GM19324 (cell line): ENCODE data around the gene CCDC12.

Experiments
- ATAC-seq: cut with Tn5 transposase; IDR thresholded peaks from one replicate; pipeline ENCODE4 v1.9.1; 2021; ENCODE audit warnings: mild to moderate bottlenecking, moderate library complexity; ENCODE audit not compliant: unreplicated experiment, low FRiP score

Gene CCDC12

DNA sequence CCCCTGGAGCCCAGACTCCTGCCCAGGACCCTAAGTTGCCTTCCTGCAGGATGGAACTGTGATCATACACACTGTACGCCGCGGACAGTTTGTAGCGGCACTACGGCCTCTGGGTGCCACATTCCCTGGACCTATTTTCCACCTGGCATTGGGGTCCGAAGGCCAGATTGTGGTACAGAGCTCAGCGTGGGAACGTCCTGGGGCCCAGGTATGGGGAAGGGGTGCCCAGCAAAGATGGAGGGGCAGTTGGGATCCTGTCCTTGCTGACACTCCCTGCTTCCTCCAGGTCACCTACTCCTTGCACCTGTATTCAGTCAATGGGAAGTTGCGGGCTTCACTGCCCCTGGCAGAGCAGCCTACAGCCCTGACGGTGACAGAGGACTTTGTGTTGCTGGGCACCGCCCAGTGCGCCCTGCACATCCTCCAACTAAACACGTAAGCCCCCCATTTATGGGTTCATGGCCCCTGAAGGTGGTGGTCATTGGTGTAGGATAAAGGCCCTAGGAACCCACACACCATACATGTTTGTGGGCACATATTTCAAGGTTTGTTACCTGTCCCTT is 31.8 kb upstream of the CCDC12 start:
- no peak for ATAC-seq

DNA sequence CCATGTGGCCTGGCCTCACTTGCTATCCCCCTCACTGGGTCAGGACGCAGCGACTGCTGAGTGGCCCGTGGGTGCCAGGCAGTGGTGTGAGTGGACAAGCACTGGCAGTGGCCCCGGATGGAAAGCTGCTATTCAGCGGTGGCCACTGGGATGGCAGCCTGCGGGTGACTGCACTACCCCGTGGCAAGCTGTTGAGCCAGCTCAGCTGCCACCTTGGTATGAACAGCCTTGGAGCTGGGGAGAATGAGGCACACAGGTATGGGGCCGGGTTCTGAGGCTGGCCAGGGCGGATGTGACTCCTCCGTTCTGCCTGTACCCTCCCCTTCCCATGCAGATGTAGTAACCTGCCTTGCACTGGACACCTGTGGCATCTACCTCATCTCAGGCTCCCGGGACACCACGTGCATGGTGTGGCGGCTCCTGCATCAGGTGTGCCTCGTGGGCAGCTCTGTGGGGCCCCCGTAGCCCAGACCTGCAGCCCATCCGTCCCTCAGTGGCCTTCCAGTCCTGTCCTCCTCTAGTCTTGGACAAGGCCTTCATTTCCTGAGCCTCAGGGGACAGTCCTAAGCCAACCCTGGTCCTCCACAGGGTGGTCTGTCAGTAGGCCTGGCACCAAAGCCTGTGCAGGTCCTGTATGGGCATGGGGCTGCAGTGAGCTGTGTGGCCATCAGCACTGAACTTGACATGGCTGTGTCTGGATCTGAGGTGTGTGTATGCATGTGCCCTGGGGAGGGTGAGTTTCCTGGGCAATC is 31.1 kb upstream of the CCDC12 start:
- no peak for ATAC-seq

DNA sequence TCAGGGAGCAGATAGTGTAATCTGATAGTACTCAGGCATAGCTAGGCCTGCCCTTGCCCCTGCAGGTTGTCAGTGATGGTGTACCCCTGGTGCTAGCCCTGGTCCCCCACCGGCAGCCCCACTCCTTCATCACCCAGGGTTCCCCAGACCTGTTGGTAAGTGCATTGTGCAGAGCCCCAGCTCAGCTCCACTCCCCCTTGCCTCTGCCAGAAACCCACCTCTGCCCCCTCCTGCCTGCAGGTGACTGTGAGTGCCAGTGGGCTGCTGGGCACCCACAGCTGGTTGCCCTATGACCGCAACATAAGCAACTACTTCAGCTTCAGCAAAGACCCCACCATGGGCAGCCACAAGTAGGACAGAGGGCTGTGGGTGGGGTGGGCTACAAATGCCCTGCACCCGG is 30.5 kb upstream of the CCDC12 start:
- no peak for ATAC-seq

DNA sequence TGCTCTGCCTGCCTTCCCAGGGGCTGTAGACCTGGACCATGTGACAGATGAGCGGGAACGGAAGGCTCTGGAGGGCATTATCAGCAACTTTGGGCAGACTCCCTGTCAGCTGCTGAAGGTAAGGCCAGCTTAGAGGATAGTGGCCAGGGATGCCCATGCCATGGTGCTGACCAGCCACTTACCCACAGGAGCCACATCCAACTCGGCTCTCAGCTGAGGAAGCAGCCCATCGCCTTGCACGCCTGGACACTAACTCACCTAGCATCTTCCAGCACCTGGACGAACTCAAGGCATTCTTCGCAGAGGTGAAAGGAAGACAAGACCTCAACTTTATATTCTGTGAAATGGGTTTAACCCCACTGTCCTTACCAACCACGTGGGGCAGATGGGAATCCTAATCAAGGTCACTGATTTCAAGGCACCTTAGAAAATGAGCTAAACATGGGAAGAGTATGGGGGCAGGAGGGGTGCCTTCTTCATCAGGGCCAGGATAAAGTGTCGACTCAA is 29.7 kb upstream of the CCDC12 start:
- no peak for ATAC-seq

DNA sequence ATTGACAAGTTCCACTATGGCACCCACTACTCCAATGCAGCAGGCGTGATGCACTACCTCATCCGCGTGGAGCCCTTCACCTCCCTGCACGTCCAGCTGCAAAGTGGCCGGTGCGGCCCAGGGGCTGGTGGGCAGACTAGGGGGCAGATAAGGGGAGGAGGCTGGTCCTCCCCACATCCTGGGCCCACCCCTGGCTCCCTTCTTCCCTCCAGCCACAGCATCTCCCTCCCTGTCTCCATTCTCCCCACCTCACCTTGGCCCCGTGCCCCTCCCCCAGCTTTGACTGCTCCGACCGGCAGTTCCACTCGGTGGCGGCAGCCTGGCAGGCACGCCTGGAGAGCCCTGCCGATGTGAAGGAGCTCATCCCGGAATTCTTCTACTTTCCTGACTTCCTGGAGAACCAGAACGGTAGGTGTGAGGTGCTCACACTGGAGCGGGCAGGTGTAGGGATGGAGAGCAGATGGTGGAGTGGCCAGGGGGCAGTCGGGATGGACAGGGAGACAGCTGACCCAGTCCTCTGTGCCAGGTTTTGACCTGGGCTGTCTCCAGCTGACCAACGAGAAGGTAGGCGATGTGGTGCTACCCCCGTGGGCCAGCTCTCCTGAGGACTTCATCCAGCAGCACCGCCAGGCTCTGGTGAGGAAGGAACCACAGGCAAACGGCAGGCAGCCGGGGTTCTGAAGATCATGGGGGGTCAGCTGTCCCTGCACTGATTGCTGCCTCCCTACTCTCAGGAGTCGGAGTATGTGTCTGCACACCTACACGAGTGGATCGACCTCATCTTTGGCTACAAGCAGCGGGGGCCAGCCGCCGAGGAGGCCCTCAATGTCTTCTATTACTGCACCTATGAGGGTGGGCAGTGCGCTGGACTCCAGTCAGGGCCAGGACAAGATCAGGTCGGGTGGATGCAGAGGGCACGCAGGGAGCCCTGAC is 28.9 kb upstream of the CCDC12 start:
- ATAC-seq, result no peak

DNA sequence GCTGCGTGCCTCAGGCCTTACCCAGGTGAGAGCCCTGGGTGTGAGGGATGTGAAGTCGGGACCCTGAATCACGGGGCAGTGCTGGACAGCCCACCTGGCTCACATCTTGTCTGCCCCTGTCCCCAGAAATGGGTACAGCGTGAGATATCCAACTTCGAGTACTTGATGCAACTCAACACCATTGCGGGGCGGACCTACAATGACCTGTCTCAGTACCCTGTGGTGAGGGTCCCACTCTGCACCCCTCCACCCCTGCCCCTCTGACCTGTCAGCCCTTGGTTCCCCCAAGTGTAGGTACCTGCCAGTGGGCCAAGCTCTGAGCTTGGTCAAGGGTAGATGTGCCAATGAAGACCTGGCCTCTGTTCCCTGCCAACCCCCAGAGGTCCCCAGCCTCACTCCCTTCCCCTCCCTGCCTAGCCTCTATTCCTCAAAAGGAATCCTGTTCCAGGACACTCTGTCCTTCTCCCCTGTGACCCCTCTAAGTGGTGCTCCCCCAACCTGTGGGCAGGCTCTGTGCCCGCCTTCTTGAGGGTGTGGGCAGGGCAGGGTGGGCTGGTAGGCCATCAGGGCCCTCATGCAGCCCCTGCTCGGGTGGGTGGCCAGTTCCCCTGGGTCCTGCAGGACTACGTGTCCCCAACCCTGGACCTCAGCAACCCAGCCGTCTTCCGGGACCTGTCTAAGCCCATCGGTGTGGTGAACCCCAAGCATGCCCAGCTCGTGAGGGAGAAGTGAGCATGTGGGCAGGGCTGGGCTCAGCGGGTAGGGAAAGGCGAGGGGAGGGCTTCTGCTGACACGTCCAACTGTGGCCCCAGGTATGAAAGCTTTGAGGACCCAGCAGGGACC is 28.0 kb upstream of the CCDC12 start:
- no peak for ATAC-seq

DNA sequence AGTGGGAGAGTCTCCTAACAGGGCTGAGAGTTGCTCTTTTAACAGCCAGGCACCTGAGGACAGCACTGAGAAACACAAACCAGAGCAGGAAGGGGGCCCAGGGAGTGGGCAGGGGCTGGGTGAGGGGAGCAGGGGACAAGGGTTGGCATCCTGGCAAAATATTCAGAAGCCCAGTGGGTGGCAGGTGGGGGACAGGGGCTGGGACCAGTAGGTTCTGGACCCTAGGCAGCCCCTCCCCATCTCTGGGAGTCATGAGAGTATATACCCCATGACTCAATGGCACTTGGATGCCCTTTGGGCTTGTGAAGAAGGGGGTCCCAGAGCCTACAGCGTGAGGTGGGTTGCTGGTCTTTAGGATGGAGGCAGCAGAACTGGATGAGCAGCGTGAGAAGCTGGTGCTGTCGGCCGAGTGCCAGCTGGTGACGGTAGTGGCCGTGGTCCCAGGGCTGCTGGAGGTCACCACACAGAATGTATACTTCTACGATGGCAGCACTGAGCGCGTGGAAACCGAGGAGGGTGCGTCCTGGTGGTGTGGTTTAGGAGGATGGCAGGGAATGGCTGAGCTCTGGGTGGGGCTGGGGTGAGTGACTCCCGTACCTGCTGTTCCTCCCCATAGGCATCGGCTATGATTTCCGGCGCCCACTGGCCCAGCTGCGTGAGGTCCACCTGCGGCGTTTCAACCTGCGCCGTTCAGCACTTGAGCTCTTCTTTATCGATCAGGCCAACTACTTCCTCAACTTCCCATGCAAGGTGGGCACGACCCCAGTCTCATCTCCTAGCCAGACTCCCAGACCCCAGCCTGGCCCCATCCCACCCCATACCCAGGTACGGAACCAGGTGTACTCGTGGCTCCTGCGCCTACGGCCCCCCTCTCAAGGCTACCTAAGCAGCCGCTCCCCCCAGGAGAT is 27.2 kb upstream of the CCDC12 start:
- no peak for ATAC-seq

DNA sequence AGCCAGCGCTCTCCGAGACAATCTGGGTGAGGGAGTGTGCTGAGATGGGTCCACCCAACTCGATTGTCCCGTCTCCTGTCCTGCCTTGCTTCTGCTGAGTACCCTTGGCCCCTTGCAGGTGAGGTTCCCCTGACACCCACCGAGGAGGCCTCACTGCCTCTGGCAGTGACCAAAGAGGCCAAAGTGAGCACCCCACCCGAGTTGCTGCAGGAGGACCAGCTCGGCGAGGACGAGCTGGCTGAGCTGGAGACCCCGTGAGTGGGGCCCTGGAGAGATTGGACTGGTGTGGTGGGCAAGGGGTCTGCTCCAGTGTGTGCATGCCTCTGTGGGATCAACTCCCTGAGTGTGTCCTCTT is 26.5 kb upstream of the CCDC12 start:
- no peak for ATAC-seq

DNA sequence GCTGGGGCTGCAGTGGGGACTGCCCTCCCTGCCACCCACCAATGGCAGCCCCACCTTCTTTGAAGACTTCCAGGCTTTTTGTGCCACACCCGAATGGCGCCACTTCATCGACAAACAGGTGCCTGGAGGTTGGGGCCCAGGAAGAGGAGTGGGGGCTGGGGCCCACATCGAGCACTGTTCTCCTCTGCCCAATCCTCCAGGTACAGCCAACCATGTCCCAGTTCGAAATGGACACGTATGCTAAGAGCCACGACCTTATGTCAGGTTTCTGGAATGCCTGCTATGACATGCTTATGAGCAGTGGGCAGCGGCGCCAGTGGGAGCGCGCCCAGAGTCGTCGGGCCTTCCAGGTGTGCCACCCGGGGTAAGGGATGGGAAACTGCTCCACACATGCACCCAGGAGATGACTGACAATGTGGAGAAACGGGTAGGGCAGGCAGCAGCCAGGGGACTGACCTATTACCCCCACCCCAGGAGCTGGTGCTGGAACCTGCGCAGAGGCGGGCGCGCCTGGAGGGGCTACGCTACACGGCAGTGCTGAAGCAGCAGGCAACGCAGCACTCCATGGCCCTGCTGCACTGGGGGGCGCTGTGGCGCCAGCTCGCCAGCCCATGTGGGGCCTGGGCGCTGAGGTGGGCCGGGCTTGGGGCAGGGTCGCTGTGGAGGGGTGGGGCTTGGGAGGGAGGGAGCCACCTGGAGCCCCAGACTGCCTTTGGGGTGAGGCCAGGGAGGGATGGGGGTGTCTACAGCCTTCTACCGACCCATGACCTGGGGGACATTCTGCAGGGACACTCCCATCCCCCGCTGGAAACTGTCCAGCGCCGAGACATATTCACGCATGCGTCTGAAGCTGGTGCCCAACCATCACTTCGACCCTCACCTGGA is 25.9 kb upstream of the CCDC12 start:
- ATAC-seq, result no peak

DNA sequence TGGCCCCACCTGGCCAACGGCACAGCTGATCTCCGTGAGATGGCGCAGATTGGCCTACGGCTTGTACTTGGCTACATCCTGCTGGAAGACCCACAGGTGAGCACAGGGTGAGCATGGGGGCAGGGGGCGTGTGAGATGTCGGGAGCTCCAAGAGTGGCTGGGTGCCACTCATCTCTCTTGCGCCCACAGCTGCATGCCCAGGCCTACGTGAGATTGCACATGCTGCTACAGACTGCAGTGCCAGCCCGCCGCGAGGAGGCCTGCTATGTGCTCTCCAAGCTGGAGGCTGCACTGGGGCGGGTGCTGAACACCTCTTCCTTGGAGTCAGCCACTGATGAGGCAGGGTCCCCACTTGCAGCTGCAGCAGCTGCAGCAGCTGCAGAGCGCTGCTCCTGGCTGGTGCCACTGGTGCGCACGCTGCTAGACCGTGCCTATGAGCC is 25.2 kb upstream of the CCDC12 start:
- no peak for ATAC-seq

DNA sequence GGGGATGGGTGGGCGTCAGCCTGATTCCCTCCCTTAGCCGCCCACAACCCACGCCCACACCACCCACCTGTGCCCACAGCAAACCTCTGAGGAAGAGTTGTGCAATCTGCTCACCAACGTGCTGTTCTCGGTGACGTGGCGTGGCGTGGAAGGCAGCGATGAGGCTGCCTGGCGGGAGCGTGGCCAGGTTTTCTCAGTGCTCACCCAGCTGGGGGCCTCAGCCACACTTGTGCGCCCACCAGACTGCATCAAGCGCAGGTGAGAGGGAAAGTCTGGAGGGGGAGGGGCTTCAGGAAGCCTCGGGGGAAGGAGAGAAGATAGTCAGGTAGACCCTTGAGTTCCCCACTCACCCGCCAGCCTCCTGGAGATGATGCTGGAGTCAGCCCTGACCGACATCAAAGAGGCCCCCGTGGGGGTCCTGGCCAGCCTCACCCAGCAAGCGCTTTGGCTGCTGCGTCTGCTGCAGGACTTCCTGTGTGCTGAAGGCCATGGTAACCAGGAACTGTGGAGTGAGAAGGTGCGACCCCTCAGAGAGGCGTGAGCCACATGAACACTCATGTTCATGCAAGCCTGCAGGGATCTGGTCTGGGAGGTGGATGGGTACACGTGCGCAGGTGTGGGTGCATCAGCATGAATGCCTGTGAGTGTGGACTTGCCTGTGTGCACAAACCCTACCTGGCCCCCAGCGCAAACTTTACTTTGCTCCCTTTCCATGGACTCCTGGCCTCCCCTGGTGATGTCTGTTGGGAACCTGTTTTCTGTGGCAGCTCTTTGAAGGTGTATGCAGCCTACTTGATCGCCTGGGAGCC is 24.6 kb upstream of the CCDC12 start:
- ATAC-seq, result no peak

DNA sequence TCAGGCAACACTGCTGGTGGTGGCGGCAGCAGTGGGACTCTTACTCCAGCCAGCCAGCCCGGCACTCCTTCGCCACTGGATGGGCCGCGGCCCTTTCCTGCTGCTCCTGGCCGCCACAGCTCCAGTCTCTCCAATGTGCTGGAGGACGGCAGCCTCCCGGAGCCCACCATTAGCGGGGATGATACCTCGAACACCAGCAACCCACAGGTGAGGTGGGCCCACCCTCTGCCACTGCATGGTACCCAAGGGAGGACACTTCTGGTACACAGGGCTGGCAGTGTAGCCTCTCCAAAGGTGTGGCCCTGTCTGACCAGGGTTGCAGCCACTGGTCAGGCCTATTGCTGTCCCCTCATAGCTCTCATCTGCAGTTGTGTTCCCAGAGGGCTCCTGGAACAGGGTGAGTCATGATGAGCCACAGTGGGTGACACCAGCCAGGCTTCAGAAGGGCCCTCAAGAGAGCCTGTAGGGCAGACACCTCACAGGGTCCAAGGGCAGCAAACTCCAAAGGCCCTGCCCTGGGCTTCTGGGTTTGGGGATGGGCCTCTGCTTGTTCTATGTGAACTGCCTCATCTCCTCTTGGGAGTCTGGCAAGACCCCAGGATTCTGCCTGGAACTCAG is 23.8 kb upstream of the CCDC12 start:
- no peak for ATAC-seq

DNA sequence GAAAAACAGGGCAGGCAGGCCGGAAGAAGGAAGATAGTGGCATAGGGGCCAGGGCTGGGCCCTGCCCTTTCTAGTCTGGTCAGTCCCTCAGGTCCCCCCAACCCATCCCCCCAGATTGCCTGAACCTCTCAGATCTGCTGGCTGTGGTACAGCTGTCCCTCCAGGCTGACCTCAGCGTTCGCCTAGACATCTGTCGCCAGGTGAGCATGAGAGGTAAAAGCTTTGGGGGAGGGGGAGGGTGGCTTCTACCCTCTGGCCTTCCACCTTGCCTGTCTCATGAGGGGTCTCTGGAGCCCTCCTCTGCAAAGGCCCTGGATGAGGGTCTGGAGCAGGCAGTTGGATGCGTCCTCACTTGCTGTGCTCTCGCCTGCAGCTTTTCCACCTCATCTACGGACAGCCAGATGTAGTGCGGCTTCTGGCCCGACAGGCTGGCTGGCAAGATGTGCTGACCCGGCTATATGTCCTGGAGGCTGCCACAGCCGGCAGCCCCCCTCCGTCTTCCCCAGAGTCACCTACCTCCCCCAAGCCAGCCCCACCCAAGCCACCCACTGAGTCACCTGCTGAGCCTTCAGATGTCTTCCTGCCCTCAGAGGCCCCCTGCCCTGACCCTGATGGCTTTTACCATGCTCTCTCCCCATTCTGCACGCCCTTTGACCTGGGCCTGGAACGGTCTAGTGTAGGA is 23.1 kb upstream of the CCDC12 start:
- ATAC-seq, result no peak

DNA sequence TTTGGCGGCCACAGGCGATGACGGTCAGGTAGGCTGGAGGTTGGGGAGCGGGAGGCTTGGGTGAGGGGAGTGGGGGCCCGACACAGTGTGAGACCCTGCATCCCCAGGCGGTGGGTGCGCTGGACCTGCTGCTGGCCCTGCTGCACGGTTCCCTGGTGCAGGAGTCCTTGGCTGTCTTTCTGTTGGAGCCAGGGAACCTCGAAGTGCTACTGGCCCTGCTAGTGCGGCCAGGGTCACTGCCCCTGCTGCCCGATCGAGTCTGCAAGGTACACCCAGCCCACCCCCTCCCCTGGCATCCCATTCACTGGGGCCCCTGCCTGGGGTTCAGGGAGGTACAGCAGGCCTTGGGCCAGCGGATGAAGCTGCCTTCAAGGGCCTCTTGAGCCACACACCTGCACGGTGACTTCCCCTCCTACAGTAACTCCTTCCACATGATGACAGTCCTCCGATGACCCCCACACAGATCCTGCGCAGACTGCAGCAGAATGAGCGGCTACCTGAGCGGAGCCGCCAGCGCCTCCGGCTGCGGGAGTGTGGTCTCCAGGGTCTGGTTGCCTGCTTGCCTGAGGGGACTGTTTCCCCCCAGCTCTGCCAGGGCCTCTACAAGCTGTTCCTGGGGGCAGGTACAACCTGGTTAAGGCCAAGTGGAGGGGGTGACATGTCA is 22.4 kb upstream of the CCDC12 start:
- no peak for ATAC-seq

DNA sequence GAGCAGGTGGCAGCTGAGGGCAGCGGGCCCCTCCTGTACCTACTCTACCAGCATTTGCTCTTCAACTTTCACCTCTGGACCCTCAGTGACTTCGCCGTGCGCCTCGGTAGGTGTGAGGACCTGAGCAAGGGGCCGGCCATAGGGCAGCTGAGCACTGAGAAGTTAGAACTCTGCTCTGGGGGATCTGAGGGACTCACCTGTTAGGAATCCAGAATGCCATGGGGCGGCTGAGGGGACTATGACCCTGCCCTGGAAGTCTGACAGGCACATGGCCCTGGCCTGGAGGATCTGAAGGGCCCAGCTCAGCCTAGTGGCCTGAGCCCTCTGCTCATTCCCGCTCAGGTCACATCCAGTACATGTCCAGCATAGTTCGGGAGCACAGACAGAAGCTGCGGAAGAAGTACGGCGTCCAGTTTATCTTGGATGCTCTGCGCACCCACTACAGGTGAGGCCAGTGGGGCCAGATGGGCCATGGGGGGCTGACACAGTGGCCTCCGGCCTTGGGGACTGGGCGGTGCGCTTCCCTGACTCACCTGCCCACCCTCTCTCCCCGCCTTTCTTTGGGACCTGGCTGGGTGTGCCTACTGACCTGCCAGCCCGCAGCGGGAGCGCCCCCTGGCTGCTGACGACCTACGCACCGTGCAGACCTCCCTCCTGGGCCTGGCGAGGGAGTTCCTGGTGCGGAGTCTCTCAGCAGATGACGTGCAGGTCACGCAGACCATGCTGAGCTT is 21.7 kb upstream of the CCDC12 start:
- ATAC-seq, result no peak
